ENCODE data around the gene IP6K3.

IP6K3 gene

GRCh38 chr6:33704215-33705066 lies 42.3 kb downstream of the IP6K3 start:
- H3K4me3 ChIP-seq (ENCODE audit: low read depth, low read length) = no peak overlapping the region
- in situ Hi-C loops (cut with HindIII; ENCODE audit: low sequenced_read_pairs) = no loop called here
- TF ChIP-seq CTCF (IDR thresholded peaks at IDR 0.05; ENCODE audit: low read depth, low read length) = no peak
- DNase-seq (ENCODE audit: low read depth, low spot score) = no peak

DNA sequence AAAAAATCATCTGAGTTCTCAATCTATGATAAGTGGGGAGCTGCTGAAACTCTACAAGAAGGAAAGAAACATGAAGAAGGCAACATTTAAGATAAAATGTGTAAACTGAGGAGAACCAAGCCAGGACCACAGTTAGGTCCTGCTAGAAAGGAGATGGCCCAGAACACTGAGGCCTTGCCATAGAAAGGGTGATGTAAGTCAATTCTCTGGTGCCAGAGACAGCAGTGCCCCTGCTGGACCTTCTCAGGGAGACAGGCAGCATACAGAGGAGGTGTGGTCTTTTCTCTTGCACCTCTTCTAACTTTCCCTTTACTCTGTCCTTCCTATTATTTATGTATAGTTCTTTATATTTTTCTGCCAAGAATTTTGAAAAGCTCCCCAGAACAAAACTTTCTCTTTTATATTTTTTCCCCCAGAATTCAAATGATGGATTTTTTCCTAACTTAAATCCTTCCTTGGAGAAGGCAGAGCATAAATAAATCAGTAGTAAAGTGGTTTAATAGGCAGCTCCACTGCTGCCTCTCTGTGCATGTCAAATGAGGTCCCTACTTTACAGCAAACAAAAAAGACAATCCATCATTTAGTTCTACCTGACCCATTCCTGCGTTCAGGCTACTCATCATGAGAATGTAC lies 44.2 kb downstream of the IP6K3 start:
- H3K4me3 ChIP-seq (ENCODE audit: low read depth, low read length) = no peak overlapping the region
- TF ChIP-seq CTCF (IDR thresholded peaks at IDR 0.05; ENCODE audit: low read depth, low read length) = peak; percentile 78
- DNase-seq (ENCODE audit: low read depth, low spot score) = peak; percentile 59
- in situ Hi-C loops (cut with HindIII; ENCODE audit: low sequenced_read_pairs) = no loop called here

DNA sequence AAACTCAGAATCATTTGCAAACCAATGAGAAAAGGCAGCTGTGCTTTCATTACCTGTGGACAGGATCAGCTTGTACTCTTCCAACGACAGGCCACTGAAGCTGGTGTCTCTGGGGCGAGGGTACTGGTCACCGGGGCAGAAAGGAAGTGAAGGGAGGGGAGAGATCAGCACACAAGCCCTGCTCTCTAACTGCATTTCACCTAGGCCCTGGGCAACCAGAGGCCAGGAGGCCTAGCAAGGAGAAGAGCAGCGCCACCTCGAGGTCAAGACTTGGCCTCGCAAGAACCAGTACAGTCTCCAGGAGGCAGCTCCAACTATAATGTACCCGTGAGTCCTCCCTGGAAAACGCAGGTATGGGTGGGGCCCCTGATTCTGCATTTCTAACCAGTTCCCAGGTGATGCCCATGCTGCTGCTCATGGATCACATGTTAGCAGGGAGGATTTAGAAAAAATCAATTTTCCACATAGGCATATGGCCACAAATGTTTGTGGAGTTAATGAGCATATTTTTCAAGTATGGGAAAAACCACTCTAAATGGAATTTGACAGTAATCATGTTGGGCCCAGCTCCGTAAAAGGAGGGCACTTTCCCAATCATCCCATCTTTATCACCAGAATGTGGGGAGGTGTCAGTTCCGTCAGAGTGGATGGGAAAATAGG lies 46.2 kb downstream of the IP6K3 start:
- DNase-seq (ENCODE audit: low read depth, low spot score) = peak; percentile 69
- in situ Hi-C loops (cut with HindIII; ENCODE audit: low sequenced_read_pairs) = no loop called here
- TF ChIP-seq CTCF (IDR thresholded peaks at IDR 0.05; ENCODE audit: low read depth, low read length) = peak; percentile 89
- H3K4me3 ChIP-seq (ENCODE audit: low read depth, low read length) = no peak overlapping the region

DNA sequence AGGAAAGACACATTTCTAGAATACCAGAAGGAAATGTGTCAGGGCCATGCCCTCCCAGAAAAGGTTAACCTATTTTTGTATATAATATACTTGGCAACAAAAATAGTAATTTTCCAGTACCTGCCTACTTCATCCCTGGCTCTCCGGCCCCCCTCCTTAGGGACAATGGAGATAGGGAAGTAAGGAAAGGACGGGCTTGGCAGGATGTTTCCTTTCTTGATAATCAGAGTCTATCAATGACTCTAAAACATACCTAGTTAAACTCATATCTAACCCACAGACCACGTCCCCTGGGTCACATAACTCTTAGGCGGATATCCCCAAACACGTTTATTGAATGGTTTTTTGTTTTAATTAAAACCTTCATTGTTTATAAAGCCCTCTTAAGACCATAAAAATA lies 47.0 kb downstream of the IP6K3 start:
- no peak overlapping the region for H3K4me3 ChIP-seq (ENCODE audit: low read depth, low read length)
- no peak for TF ChIP-seq CTCF (IDR thresholded peaks at IDR 0.05; ENCODE audit: low read depth, low read length)
- in situ Hi-C loops (cut with HindIII; ENCODE audit: low sequenced_read_pairs) = no loop called here
- DNase-seq (ENCODE audit: low read depth, low spot score) = no peak

DNA sequence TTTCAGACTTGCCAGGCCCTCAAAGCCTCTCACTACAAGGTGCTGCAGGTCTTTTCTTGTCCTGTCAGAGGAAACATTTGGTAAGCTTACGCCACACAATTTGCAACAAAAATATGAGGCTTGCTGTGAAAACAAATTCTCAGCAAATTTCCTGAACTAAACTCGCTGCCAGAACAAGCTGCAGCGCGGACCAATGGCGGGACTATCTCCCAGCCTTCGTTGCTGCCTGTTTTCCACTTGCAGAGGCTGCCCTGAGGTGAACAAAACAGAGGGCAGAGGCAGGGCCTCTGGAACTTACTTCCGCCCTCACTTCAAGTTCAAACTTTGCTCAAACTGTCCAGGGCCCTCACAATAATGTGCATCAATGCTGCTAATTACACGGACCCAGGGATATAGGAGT lies 47.6 kb downstream of the IP6K3 start:
- DNase-seq (ENCODE audit: low read depth, low spot score) = no peak
- in situ Hi-C loops (cut with HindIII; ENCODE audit: low sequenced_read_pairs) = no loop called here
- H3K4me3 ChIP-seq (ENCODE audit: low read depth, low read length) = no peak overlapping the region
- TF ChIP-seq CTCF (IDR thresholded peaks at IDR 0.05; ENCODE audit: low read depth, low read length) = no peak

DNA sequence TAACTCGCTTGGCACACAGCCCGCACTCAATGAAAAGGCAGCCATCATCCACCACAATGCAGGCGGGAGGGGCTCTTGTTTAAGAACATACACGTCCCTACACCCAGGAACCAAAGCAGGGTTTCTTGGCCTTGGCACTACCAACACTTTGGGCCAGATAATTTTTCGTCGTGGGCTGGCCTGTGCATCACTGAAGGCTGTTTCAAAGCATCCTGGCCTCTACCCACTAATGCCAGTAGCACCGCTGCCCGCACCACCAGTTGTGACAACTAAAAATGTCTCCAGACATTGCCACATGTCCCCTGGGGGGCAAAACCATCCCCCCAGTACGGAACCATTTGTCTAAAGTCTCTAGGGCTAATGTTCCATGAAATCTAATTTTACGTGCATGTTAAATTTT lies 48.2 kb downstream of the IP6K3 start:
- in situ Hi-C loops (cut with HindIII; ENCODE audit: low sequenced_read_pairs) = no loop called here
- no peak for DNase-seq (ENCODE audit: low read depth, low spot score)
- TF ChIP-seq CTCF (IDR thresholded peaks at IDR 0.05; ENCODE audit: low read depth, low read length) = no peak
- no peak overlapping the region for H3K4me3 ChIP-seq (ENCODE audit: low read depth, low read length)
